ENCODE results near the gene RABGAP1L.

DNA sequence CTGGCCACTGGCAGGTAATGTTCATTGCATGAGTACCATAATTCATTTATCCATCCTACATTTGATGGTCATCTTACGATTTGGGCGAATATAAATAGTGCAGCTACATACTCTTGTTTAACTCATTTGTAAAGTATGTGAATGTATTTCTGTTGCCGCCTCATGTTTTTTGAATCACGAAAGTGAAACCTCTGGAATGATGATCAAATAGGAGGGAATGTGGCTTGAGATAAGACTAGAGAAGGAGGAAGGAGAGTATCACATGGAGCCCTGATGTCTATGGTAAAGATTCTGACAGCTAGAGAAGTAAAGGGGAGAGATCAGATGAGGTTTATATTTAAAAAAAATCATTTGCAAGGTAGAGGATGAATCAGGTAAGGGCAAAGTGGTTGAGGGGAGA lies 855.9 kb downstream of the RABGAP1L start:
- TF ChIP-seq, protein P1, sequence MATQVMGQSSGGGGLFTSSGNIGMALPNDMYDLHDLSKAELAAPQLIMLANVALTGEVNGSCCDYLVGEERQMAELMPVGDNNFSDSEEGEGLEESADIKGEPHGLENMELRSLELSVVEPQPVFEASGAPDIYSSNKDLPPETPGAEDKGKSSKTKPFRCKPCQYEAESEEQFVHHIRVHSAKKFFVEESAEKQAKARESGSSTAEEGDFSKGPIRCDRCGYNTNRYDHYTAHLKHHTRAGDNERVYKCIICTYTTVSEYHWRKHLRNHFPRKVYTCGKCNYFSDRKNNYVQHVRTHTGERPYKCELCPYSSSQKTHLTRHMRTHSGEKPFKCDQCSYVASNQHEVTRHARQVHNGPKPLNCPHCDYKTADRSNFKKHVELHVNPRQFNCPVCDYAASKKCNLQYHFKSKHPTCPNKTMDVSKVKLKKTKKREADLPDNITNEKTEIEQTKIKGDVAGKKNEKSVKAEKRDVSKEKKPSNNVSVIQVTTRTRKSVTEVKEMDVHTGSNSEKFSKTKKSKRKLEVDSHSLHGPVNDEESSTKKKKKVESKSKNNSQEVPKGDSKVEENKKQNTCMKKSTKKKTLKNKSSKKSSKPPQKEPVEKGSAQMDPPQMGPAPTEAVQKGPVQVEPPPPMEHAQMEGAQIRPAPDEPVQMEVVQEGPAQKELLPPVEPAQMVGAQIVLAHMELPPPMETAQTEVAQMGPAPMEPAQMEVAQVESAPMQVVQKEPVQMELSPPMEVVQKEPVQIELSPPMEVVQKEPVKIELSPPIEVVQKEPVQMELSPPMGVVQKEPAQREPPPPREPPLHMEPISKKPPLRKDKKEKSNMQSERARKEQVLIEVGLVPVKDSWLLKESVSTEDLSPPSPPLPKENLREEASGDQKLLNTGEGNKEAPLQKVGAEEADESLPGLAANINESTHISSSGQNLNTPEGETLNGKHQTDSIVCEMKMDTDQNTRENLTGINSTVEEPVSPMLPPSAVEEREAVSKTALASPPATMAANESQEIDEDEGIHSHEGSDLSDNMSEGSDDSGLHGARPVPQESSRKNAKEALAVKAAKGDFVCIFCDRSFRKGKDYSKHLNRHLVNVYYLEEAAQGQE (IDR thresholded peaks at IDR 0.05; ENCODE audit: low read depth), result no peak
- TF ChIP-seq, protein P2, sequence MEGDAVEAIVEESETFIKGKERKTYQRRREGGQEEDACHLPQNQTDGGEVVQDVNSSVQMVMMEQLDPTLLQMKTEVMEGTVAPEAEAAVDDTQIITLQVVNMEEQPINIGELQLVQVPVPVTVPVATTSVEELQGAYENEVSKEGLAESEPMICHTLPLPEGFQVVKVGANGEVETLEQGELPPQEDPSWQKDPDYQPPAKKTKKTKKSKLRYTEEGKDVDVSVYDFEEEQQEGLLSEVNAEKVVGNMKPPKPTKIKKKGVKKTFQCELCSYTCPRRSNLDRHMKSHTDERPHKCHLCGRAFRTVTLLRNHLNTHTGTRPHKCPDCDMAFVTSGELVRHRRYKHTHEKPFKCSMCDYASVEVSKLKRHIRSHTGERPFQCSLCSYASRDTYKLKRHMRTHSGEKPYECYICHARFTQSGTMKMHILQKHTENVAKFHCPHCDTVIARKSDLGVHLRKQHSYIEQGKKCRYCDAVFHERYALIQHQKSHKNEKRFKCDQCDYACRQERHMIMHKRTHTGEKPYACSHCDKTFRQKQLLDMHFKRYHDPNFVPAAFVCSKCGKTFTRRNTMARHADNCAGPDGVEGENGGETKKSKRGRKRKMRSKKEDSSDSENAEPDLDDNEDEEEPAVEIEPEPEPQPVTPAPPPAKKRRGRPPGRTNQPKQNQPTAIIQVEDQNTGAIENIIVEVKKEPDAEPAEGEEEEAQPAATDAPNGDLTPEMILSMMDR (IDR thresholded peaks at IDR 0.05 in 2 of 3, conservative IDR thresholded peaks at IDR 0.05 in 1 of 3; ENCODE audit: borderline replicate concordance in 1 of 3, insufficient read depth in 1 of 3, low read depth in 2 of 3, low read length in 2 of 3), result no peak
- TF ChIP-seq FOSL1 (IDR thresholded peaks at IDR 0.05; ENCODE audit: low read depth) (no peak), SIN3A (IDR thresholded peaks at IDR 0.05; ENCODE audit: low read depth) (no peak), EZH2 (IDR thresholded peaks at IDR 0.05) (no peak), EGR1 (IDR thresholded peaks at IDR 0.05; ENCODE audit: low read depth) (no peak), JUND (IDR thresholded peaks at IDR 0.05) (no peak), POLR2A (IDR thresholded peaks at IDR 0.05; ENCODE audit: borderline replicate concordance, extremely low read depth, insufficient read depth, insufficient read length) (no peak), CBX3 (IDR thresholded peaks at IDR 0.05; ENCODE audit: low read depth) (no peak), RAD21 (IDR thresholded peaks at IDR 0.05; ENCODE audit: low read depth) (no peak), POLR2AphosphoS5 (IDR thresholded peaks at IDR 0.05; ENCODE audit: low read depth, low read length) (no peak)
- TF ChIP-seq, protein P3, sequence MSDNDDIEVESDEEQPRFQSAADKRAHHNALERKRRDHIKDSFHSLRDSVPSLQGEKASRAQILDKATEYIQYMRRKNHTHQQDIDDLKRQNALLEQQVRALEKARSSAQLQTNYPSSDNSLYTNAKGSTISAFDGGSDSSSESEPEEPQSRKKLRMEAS (IDR thresholded peaks at IDR 0.05), result no peak

Measured in HCT116 (cell line).